GM12874 (cell line): Measurements from ENCODE around the gene FBXO30.

Experiments
- TF ChIP-seq, protein P1 (sequence below): IDR thresholded peaks from 2 replicates; pipeline ENCODE4 v1.5.1; 2011; ENCODE audit warnings: low read depth, mild to moderate bottlenecking, control low read depth, low read length, moderate library complexity; ENCODE audit not compliant: insufficient read depth

Gene FBXO30

DNA sequence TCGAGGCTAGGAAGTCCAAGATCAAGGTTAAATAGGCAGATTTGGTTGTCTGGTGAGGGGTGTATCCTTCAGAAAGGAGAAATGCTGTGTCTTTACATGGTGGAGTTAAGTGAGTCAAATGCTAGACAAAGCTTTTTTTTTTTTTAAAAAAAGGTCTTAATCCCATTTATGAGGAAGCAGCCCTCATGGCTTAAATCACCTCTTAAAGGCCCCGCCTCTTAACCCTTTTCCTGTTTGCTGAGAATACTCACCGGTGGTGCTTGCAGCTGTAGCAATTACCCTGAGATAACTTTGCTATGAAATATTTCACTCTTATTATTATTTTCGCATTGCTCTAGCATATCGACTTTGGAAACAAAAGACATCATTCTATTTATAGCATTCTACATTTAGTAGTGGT lies 30.8 kb downstream of the FBXO30 start:
- TF ChIP-seq, protein P1, sequence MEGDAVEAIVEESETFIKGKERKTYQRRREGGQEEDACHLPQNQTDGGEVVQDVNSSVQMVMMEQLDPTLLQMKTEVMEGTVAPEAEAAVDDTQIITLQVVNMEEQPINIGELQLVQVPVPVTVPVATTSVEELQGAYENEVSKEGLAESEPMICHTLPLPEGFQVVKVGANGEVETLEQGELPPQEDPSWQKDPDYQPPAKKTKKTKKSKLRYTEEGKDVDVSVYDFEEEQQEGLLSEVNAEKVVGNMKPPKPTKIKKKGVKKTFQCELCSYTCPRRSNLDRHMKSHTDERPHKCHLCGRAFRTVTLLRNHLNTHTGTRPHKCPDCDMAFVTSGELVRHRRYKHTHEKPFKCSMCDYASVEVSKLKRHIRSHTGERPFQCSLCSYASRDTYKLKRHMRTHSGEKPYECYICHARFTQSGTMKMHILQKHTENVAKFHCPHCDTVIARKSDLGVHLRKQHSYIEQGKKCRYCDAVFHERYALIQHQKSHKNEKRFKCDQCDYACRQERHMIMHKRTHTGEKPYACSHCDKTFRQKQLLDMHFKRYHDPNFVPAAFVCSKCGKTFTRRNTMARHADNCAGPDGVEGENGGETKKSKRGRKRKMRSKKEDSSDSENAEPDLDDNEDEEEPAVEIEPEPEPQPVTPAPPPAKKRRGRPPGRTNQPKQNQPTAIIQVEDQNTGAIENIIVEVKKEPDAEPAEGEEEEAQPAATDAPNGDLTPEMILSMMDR, result no peak

- TF ChIP-seq, protein P1, result no peak
Observed at GRCh38 chr6:145772846-145773245, 41.7 kb downstream of the FBXO30 start.

GRCh38 chr6:145765449-145765848 lies 49.1 kb downstream of the FBXO30 start:
- TF ChIP-seq, protein P1, result no peak

GRCh38 chr6:145763742-145764141 lies 50.9 kb downstream of the FBXO30 start:
- TF ChIP-seq, protein P1, result no peak

DNA sequence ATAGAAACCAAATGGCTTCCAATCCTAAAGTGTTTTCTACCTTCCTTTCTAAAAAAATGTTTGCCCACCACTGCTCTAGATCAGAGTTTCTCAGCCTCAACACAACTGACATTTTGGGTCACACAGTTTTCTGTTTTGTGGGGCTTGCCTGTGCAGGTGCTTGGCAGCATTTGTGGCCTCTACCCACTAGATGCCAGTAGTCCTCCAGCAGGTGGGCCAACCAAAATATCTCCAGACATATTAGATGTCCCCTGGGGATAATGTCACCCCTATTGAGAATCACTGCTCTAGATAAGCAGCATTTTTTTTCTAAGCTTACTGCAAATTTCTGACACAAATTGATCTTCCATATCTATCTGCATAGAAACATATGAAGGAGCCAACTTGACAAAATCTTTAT lies 53.0 kb downstream of the FBXO30 start:
- TF ChIP-seq, protein P1, result peak; percentile 34; the same call in 1 of the 2 replicates

DNA sequence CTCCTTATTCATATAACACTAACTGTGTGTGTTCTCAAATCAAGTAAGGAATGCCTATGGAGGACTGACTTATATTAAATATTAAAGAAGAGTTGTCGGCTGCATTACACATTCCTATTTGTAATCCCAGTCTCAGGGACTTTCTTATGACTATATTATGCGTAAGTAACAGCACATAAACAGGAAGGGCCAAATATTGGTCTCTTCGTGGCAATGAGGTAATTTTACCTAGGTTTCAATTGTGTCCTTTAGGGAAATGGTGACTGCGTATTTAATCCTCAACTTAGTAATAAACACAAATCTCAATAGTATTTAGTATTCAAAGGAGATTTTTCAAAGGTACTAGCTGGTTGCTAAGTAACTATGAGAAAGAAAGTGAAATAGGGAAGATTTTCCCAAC lies 56.5 kb downstream of the FBXO30 start:
- TF ChIP-seq, protein P1, result no peak

DNA sequence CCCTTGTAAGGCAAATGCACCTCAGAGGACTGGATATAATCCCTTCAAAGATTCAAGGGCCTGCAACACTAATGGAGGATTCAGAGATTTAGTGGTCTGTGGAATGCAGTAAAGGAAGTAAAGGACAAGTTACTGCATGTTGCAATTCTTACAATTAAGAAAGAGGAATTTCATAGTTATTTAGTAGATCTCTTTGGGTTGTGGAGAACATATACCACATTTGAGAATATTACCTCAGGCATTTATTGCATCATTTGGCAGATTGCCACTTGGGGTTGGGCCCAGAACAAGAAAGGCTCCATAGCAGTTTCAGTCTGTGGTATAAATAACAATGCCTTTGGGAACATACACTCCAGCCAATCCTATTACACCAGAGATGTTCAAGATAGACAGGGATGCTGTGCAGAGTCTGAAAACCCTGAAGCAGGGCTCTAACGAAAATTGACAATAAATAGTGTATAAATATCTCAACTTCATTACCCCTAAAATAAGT lies 58.4 kb downstream of the FBXO30 start:
- TF ChIP-seq, protein P1, result no peak
